Osteoblast (primary cell): ENCODE measurements around the gene PPFIBP2. TPM values are rescaled to one million over a fixed set of nuclear protein-coding genes. Genes with fewer than 3 reads are reported as not detected.

Experiments
- DNase-seq: peaks from one replicate; pipeline ENCODE4 v3.0.0; 2011; ENCODE audit warnings: low spot score, mixed read lengths; ENCODE audit not compliant: insufficient read length; ENCODE audit errors: missing footprints
- H2AFZ ChIP-seq: 2 replicates; pipeline ENCODE4 v1.6.0; 2011; ENCODE audit warnings: mild to moderate bottlenecking, low read length
- H3K27ac ChIP-seq: 2 replicates; pipeline ENCODE4 v1.5.1; 2011; ENCODE audit warnings: mild to moderate bottlenecking, low read depth, low read length, moderate library complexity
- H3K27me3 ChIP-seq: 2 replicates; pipeline ENCODE4 v1.6.0; 2012; ENCODE audit warnings: mild to moderate bottlenecking, control low read depth, inconsistent platforms, low read length, moderate library complexity; ENCODE audit not compliant: insufficient read depth
- H3K36me3 ChIP-seq: 2 replicates; pipeline ENCODE4 v1.5.1; 2011; ENCODE audit warnings: mild to moderate bottlenecking, low read length, control low read depth, moderate library complexity; ENCODE audit not compliant: insufficient read depth
- H3K4me1 ChIP-seq: 2 replicates; pipeline ENCODE4 v1.5.1; 2011; ENCODE audit warnings: mild to moderate bottlenecking, low read length, control low read depth, moderate library complexity; ENCODE audit not compliant: insufficient read depth
- H3K4me2 ChIP-seq: 2 replicates; pipeline ENCODE4 v1.6.0; 2011; ENCODE audit warnings: mild to moderate bottlenecking, low read length; ENCODE audit not compliant: insufficient read depth
- H3K4me3 ChIP-seq: fragments of 200-600 bp; sonication (generic); 3 replicates; pipeline ENCODE4 v1.5.1; 2012; ENCODE audit warnings: mild to moderate bottlenecking, low read length, inconsistent platforms; ENCODE audit not compliant: insufficient read depth
- H3K79me2 ChIP-seq: 2 replicates; pipeline ENCODE4 v1.6.0; 2012; ENCODE audit warnings: mild to moderate bottlenecking, low read length, control low read depth, inconsistent platforms; ENCODE audit not compliant: insufficient read depth
- H3K9me3 ChIP-seq: 2 replicates; pipeline ENCODE4 v1.5.1; 2011; ENCODE audit warnings: low read depth, low read length, control low read depth
- H4K20me1 ChIP-seq: 2 replicates; pipeline ENCODE4 v1.6.0; 2012; ENCODE audit warnings: mild to moderate bottlenecking, low read length, control low read depth; ENCODE audit not compliant: insufficient read depth
- CTCF ChIP-seq: IDR thresholded peaks from 2 replicates; pipeline ENCODE4 v1.5.1; 2011; ENCODE audit warnings: mild to moderate bottlenecking, low read depth, low read length, moderate library complexity; ENCODE audit errors: extremely low read depth
- total RNA-seq: library from RNA; depleted of rRNA; stranded (reverse); fragments of >200 nt; gene quantifications from 2 replicates; pipeline ENCODE4 v1.2.3, GENCODE V29; 2012

Gene PPFIBP2
- total RNA-seq, 1 donor: 25.0 TPM

- no peak for TF ChIP-seq CTCF
- Histone ChIP-seq H3K4me3 (no peak overlapping the region), H3K4me2 (no peak overlapping the region), H4K20me1 (no peaks in the 10 kb centered on the region), H3K79me2 (no peaks in the 10 kb centered on the region), H2AFZ (no peak overlapping the region), H3K27me3 (peaks cover 17% of the 10 kb centered on the region), H3K4me1 (no peaks in the 10 kb centered on the region), H3K36me3 (no peaks in the 10 kb centered on the region), H3K27ac (no peak overlapping the region), H3K9me3 (no peaks in the 10 kb centered on the region)
- DNase-seq: no peak
These were observed 173.0 kb downstream of the PPFIBP2 start for GRCh38 chr11:7686761-7687160.

GRCh38 chr11:7687386-7687785 is 173.6 kb downstream of the PPFIBP2 start:
- no peak for DNase-seq
- peaks cover 14% of the 10 kb centered on the region for H3K27me3 ChIP-seq
- H3K79me2 ChIP-seq: no peaks in the 10 kb centered on the region
- H3K36me3 ChIP-seq: no peaks in the 10 kb centered on the region
- no peak overlapping the region for H3K27ac ChIP-seq
- H3K4me3 ChIP-seq: no peak overlapping the region
- no peaks in the 10 kb centered on the region for H4K20me1 ChIP-seq
- H3K4me2 ChIP-seq: no peak overlapping the region
- no peak for TF ChIP-seq CTCF
- H3K9me3 ChIP-seq: no peaks in the 10 kb centered on the region
- no peaks in the 10 kb centered on the region for H3K4me1 ChIP-seq
- H2AFZ ChIP-seq: no peak overlapping the region

- H2AFZ ChIP-seq: no peak overlapping the region
- H3K36me3 ChIP-seq: no peaks in the 10 kb centered on the region
- H4K20me1 ChIP-seq: no peaks in the 10 kb centered on the region
- H3K27me3 ChIP-seq: peaks cover 19% of the 10 kb centered on the region
- no peak overlapping the region for H3K4me3 ChIP-seq
- no peaks in the 10 kb centered on the region for H3K9me3 ChIP-seq
- no peak for DNase-seq
- no peaks in the 10 kb centered on the region for H3K4me1 ChIP-seq
- peak; percentile 80 for TF ChIP-seq CTCF
- no peak overlapping the region for H3K4me2 ChIP-seq
- H3K27ac ChIP-seq: no peak overlapping the region
- no peaks in the 10 kb centered on the region for H3K79me2 ChIP-seq
These were observed 174.5 kb downstream of the PPFIBP2 start for GRCh38 chr11:7688238-7688826.

GRCh38 chr11:7689239-7689638 is 175.4 kb downstream of the PPFIBP2 start:
- Histone ChIP-seq H2AFZ (no peak overlapping the region), H3K36me3 (no peaks in the 10 kb centered on the region), H3K4me3 (no peak overlapping the region), H3K79me2 (no peaks in the 10 kb centered on the region), H3K9me3 (no peaks in the 10 kb centered on the region), H3K4me1 (no peaks in the 10 kb centered on the region), H3K27ac (no peak overlapping the region), H4K20me1 (no peaks in the 10 kb centered on the region), H3K27me3 (peaks cover 28% of the 10 kb centered on the region), H3K4me2 (no peak overlapping the region)
- no peak for TF ChIP-seq CTCF
- no peak for DNase-seq
